HG03469 (cell line): ENCODE measurements around the gene SMYD5.

ENCODE experiments used
- ATAC-seq: cut with Tn5 transposase; IDR thresholded peaks from one replicate; pipeline ENCODE4 v1.9.1; 2021; ENCODE audit warnings: mild to moderate bottlenecking, moderate library complexity, moderate number of reproducible peaks; ENCODE audit not compliant: unreplicated experiment

Gene SMYD5

GRCh38 chr2:73235315-73236028, 21.4 kb downstream of the SMYD5 start:
- no peak for ATAC-seq

GRCh38 chr2:73237168-73237567, 23.1 kb downstream of the SMYD5 start:
- no peak for ATAC-seq

- ATAC-seq: no peak
Measured at GRCh38 chr2:73238149-73238548, 24.1 kb downstream of the SMYD5 start.

GRCh38 chr2:73238976-73239375, 24.9 kb downstream of the SMYD5 start:
- ATAC-seq: no peak

- no peak for ATAC-seq
Measured at GRCh38 chr2:73239776-73240175, 25.7 kb downstream of the SMYD5 start.

GRCh38 chr2:73243884-73244570, 30.0 kb downstream of the SMYD5 start:
- no peak for ATAC-seq

- ATAC-seq: no peak
Measured at GRCh38 chr2:73244580-73244979, 30.5 kb downstream of the SMYD5 start.

GRCh38 chr2:73246850-73247249, 32.8 kb downstream of the SMYD5 start:
- no peak for ATAC-seq

- ATAC-seq: no peak
Measured at GRCh38 chr2:73249636-73250035, 35.6 kb downstream of the SMYD5 start.

GRCh38 chr2:73250872-73251846, 37.1 kb downstream of the SMYD5 start:
- no peak for ATAC-seq

GRCh38 chr2:73252238-73253027, 38.4 kb downstream of the SMYD5 start:
- ATAC-seq: no peak

- no peak for ATAC-seq
Measured at GRCh38 chr2:73253400-73253799, 39.4 kb downstream of the SMYD5 start.

- no peak for ATAC-seq
Measured at GRCh38 chr2:73253901-73254300, 39.9 kb downstream of the SMYD5 start.

- no peak for ATAC-seq
Measured at GRCh38 chr2:73254343-73255006, 40.4 kb downstream of the SMYD5 start.

- no peak for ATAC-seq
Measured at GRCh38 chr2:73255007-73255644, 41.1 kb downstream of the SMYD5 start.

- ATAC-seq: no peak
Measured at GRCh38 chr2:73255907-73256617, 42.0 kb downstream of the SMYD5 start.

- ATAC-seq: no peak
Measured at GRCh38 chr2:73256618-73256922, 42.5 kb downstream of the SMYD5 start.

GRCh38 chr2:73257021-73257420, 43.0 kb downstream of the SMYD5 start:
- ATAC-seq: no peak
